Nephron progenitor cell (in vitro differentiated cells): ENCODE data around the gene CEACAM18.

ENCODE experiments used
- DNase-seq: peaks from one replicate; pipeline ENCODE4 v3.0.0; 2021
- H3K27ac Mint-ChIP-seq: 2 replicates; pipeline ENCODE4 v1.8.0; 2021; ENCODE audit warnings: mild to moderate bottlenecking, moderate library complexity, mixed read lengths
- H3K27me3 Mint-ChIP-seq: 2 replicates; pipeline ENCODE4 v1.8.0; 2021; ENCODE audit warnings: mild to moderate bottlenecking, low read depth, mixed read lengths; ENCODE audit not compliant: poor library complexity
- H3K36me3 Mint-ChIP-seq: 2 replicates; pipeline ENCODE4 v1.8.0; 2021; ENCODE audit warnings: low read depth, mixed read lengths
- H3K4me1 Mint-ChIP-seq: 2 replicates; pipeline ENCODE4 v1.8.0; 2021; ENCODE audit warnings: mixed read lengths
- H3K4me3 Mint-ChIP-seq: 2 replicates; pipeline ENCODE4 v1.8.0; 2021; ENCODE audit warnings: mild to moderate bottlenecking, moderate library complexity, mixed read lengths
- H3K9me3 Mint-ChIP-seq: 2 replicates; pipeline ENCODE4 v1.8.0; 2021; ENCODE audit warnings: mild to moderate bottlenecking, moderate library complexity, mixed read lengths
- CTCF ChIP-seq: fragments of 200-600 bp; sonication (generic); IDR thresholded peaks from 2 replicates; pipeline ENCODE4 v1.5.0; 2021; ENCODE audit warnings: antibody characterized with exemption

CEACAM18 gene

GRCh38 chr19:51478381-51479234, at the start of gene CEACAM18:
CEACAM18 (plus strand) TSS chr19:51478539.
- Mint-ChIP-seq H3K36me3 (no peaks in the 10 kb centered on the region), H3K27ac (no peak within 1 kb of the TSS), H3K4me1 (no peaks in the 10 kb centered on the region), H3K27me3 (peaks cover 2% of the 10 kb centered on the region), H3K4me3 (no peak within 1 kb of the TSS), H3K9me3 (peaks cover 73% of the 10 kb centered on the region)
- DNase-seq, result no peak
- TF ChIP-seq CTCF, result no peak

DNA sequence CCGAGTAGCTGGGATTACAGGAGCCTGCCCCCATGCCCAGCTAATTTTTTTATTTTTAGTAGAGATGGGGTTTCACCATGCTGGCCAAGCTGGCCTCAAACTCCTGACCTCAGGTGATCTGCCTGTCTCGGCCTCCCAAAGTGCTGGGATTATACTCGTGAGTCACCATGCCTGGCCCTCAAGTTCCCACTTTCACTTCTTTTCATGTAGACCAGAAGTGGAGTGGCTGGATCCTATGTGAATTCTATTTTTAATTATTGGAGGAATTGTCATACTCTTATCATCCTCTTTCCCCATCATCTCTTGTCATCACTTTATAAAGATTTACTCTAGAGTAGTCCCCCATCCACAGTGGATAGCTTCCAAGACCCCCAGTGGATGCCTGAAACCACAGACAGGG, 48.1 kb upstream of the CEACAM18 start:
- TF ChIP-seq CTCF, result no peak
- H3K9me3 Mint-ChIP-seq, result peaks cover 28% of the 10 kb centered on the region
- H3K27me3 Mint-ChIP-seq, result peaks cover 31% of the 10 kb centered on the region
- no peak overlapping the region for H3K27ac Mint-ChIP-seq
- DNase-seq, result no peak
- no peaks in the 10 kb centered on the region for H3K4me1 Mint-ChIP-seq
- no peak overlapping the region for H3K4me3 Mint-ChIP-seq
- H3K36me3 Mint-ChIP-seq, result no peaks in the 10 kb centered on the region

DNA sequence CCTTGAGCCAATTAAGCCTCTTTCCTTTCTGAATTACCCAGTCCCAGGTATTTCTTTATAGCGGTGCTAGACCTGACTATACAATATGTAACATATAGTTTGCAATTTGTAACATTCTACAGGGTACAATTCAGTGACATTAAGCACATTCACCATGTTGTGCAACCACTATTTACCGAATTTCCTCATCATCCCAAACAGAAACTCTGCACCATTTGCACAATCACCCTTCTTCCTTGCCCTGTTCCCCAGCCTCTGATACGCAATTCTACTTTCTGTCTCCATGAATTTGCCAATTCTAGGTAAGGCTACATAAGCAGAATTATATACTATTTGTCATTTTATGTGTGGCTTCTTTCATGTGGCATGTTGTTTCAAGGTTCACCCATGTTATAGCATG, 47.2 kb upstream of the CEACAM18 start:
- TF ChIP-seq CTCF, result no peak
- Mint-ChIP-seq H3K27me3 (peaks cover 31% of the 10 kb centered on the region), H3K4me3 (no peak overlapping the region), H3K9me3 (peaks cover 21% of the 10 kb centered on the region), H3K4me1 (no peaks in the 10 kb centered on the region), H3K27ac (no peak overlapping the region), H3K36me3 (no peaks in the 10 kb centered on the region)
- DNase-seq, result no peak

GRCh38 chr19:51433043-51433442, 45.3 kb upstream of the CEACAM18 start:
- Mint-ChIP-seq H3K27me3 (peaks cover 34% of the 10 kb centered on the region), H3K9me3 (peaks cover 21% of the 10 kb centered on the region), H3K27ac (no peak overlapping the region), H3K4me1 (no peaks in the 10 kb centered on the region), H3K4me3 (no peak overlapping the region), H3K36me3 (no peaks in the 10 kb centered on the region)
- TF ChIP-seq CTCF, result no peak
- DNase-seq, result no peak

DNA sequence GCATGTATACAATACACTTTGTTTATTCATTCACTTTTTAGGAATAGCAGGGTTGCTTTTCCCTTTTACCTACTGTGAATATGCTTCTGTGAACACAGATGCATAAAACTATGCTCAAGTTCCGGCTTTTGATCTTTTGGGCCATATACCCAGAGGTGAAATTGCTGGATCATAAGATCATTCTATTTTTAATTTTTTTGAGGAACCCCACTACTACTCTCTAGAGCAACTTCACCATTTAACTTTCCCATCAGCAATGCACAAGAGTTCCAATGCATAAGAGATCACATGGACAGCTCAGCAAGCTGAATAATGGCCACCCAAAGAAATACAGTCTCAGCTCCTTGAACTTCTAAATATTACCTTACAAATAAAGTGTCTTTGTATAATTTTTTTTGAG, 43.9 kb upstream of the CEACAM18 start:
- DNase-seq, result no peak
- peaks cover 15% of the 10 kb centered on the region for H3K9me3 Mint-ChIP-seq
- TF ChIP-seq CTCF, result no peak
- H3K36me3 Mint-ChIP-seq, result no peaks in the 10 kb centered on the region
- H3K27me3 Mint-ChIP-seq, result peaks cover 21% of the 10 kb centered on the region
- no peak overlapping the region for H3K27ac Mint-ChIP-seq
- H3K4me3 Mint-ChIP-seq, result no peak overlapping the region
- no peaks in the 10 kb centered on the region for H3K4me1 Mint-ChIP-seq

DNA sequence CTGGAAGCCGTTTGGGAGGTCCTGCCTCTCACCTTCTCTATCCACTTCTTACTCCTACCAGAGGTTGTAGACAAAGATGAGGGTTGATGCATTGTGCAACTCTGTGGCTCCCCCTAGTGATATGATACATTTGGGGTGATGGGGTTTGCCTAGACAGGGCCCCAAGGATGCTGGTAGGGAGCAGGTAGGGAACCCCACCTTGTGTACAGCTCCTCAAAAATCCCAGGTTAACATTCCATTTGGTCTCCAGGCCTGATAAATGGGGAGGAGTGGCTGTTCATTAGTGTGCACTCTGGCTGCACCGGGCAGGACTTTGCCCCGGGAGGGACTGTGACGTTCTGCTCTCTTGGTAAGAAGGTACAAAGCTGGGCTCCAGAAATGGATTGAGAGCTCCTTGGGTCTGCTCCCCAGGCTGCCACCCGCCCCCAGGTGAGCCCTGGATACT, 39.3 kb upstream of the CEACAM18 start:
- no peak overlapping the region for H3K4me3 Mint-ChIP-seq
- H3K36me3 Mint-ChIP-seq, result no peaks in the 10 kb centered on the region
- DNase-seq, result no peak
- H3K27me3 Mint-ChIP-seq, result peaks cover 28% of the 10 kb centered on the region
- H3K4me1 Mint-ChIP-seq, result no peaks in the 10 kb centered on the region
- H3K9me3 Mint-ChIP-seq, result peaks cover 12% of the 10 kb centered on the region
- no peak overlapping the region for H3K27ac Mint-ChIP-seq
- TF ChIP-seq CTCF, result no peak
